Kidney epithelial cell (primary cell): ENCODE data around the gene PLA2G4A. TPM values are rescaled to one million over a fixed set of nuclear protein-coding genes. Genes with fewer than 3 reads are reported as not detected.

Experiments used
- DNase-seq: peaks from one replicate; pipeline ENCODE4 v3.0.0-alpha.2; 2010; ENCODE audit warnings: low read depth
- H3K27me3 ChIP-seq: 2 replicates; pipeline ENCODE4 v1.6.0; 2011; ENCODE audit warnings: low read length; ENCODE audit not compliant: control insufficient read depth, insufficient read depth
- H3K36me3 ChIP-seq: 2 replicates; pipeline ENCODE4 v1.5.1; 2011; ENCODE audit warnings: low read length; ENCODE audit not compliant: control insufficient read depth, insufficient read depth
- H3K4me3 ChIP-seq: 2 replicates; pipeline ENCODE4 v1.5.1; 2011; ENCODE audit warnings: low read depth, mild to moderate bottlenecking, control low read depth, low read length
- total RNA-seq: library from RNA; depleted of rRNA; stranded (reverse); fragments of >200 nt; gene quantifications from 2 replicates; pipeline ENCODE4 v1.2.3, GENCODE V29; 2015
- TF ChIP-seq, protein P1 (sequence below): IDR thresholded peaks from 2 replicates; pipeline ENCODE4 v1.5.1; 2011; ENCODE audit warnings: mild to moderate bottlenecking, moderate library complexity, low read length, control low read depth, inconsistent platforms; ENCODE audit not compliant: insufficient read depth, poor library complexity, severe bottlenecking

PLA2G4A gene
- total RNA-seq, 1 donor from 2014 or later = 0.71 TPM

DNA sequence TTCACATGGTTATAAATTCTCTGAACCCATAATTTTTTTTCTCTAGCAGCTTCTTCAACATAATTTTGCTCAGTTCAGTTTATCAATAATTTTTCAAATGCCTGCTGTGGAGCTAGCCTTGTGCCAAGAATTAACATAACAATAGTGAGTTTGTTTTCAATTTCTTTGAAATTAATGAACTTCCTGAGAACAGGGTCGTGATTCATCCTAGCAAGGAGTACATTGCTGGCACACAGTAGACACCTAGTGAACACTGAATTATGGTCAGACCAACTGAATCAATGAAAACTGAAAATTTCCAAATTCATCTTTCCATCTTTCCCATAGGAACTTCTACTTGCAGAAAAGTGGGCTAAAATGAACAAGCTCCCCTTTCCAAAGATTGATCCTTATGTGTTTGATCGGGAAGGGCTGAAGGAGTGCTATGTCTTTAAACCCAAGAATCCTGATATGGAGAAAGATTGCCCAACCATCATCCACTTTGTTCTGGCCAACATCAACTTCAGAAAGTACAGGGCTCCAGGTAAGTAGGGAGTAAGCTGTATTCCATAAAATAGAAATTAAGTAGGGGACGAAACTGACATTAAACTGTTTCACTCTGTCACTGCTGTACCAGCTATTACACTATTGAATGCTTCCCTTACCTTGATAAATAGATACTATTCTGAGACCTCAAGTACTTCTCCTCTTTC, 148.7 kb downstream of the PLA2G4A start:
- no peaks in the 10 kb centered on the region for H3K36me3 ChIP-seq
- no peak for DNase-seq
- H3K4me3 ChIP-seq = no peak overlapping the region
- no peaks in the 10 kb centered on the region for H3K27me3 ChIP-seq
- TF ChIP-seq, protein P1, sequence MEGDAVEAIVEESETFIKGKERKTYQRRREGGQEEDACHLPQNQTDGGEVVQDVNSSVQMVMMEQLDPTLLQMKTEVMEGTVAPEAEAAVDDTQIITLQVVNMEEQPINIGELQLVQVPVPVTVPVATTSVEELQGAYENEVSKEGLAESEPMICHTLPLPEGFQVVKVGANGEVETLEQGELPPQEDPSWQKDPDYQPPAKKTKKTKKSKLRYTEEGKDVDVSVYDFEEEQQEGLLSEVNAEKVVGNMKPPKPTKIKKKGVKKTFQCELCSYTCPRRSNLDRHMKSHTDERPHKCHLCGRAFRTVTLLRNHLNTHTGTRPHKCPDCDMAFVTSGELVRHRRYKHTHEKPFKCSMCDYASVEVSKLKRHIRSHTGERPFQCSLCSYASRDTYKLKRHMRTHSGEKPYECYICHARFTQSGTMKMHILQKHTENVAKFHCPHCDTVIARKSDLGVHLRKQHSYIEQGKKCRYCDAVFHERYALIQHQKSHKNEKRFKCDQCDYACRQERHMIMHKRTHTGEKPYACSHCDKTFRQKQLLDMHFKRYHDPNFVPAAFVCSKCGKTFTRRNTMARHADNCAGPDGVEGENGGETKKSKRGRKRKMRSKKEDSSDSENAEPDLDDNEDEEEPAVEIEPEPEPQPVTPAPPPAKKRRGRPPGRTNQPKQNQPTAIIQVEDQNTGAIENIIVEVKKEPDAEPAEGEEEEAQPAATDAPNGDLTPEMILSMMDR = no peak

DNA sequence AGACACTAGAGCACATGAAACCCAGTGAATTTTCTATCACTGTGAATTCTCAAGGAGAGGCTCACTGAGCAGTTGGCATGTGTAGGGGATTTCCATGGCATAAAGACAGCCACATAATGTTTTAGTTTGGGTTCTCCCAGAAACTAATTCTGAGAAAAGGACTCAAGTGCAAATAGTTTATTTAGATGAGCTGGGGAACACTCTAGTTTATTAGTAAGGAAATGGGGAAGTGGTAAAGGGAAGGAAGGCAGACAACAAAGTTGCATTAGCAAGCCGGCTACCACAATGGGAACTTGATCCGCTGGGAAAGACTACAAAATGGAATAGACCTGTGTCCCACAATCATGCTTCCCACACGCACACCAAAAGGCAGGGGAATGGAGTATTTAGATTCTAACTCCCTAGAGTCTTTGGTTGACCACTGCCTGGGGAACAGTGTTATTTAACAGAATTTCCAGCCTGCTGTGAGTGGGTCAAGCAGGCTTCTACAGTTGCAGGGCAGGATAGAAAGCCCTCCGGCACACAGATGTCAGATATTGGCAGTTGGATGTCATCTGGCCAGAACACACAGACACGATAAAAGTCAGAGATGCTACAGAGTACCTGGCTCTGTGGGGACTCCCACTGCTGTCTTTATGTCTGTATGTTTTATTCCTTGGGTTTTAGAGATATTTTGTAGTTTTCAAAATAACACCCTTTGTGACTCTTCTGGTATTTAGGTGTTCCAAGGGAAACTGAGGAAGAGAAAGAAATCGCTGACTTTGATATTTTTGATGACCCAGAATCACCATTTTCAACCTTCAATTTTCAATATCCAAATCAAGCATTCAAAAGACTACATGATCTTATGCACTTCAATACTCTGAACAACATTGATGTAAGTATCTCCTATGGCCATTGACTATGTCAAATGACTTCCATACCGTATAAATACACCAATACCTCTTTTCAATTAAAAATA, 150.1 kb downstream of the PLA2G4A start:
- Histone ChIP-seq H3K36me3 (no peaks in the 10 kb centered on the region), H3K4me3 (no peak overlapping the region), H3K27me3 (no peaks in the 10 kb centered on the region)
- TF ChIP-seq, protein P1 = no peak
- no peak for DNase-seq

DNA sequence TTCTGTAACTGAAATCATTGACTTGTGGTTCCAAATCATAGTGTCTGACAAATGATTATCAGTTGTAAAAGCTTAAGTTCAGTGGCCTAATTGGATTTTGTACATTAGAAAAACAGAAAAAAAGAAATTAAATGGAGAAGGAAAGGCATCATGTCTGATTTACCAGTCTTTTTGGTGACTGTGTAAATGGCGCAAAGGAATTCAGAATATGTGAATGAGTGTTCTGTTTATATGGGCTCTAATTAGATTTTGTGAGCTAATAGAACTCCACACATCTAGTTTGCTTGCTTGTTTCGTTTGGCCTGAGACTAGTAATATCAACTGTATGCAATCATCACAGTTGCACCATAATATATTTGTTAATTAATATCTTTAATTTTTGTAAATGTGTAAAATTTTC, 151.7 kb downstream of the PLA2G4A start:
- TF ChIP-seq, protein P1 = no peak
- Histone ChIP-seq H3K36me3 (no peaks in the 10 kb centered on the region), H3K27me3 (no peaks in the 10 kb centered on the region), H3K4me3 (no peak overlapping the region)
- no peak for DNase-seq

DNA sequence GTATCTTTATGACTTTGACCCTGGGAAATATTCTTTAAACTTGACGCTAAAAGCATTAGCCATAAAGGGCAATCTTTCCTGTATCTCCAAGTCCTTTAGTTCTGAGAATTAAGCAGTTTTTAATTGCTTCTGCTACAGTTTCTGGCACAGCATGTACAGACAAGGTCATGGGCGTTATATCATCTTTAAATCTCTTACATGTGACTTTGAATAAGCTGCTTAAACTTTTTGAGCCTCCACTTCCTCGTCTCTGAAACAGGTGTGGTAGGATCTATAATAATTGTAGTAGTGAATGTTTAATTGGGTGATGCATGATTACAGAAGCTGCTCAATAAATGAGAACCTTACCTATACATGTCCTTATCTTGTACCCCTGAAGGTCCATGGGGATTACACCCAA, 153.4 kb downstream of the PLA2G4A start:
- no peak for DNase-seq
- Histone ChIP-seq H3K36me3 (no peaks in the 10 kb centered on the region), H3K27me3 (no peaks in the 10 kb centered on the region), H3K4me3 (no peak overlapping the region)
- TF ChIP-seq, protein P1 = no peak

DNA sequence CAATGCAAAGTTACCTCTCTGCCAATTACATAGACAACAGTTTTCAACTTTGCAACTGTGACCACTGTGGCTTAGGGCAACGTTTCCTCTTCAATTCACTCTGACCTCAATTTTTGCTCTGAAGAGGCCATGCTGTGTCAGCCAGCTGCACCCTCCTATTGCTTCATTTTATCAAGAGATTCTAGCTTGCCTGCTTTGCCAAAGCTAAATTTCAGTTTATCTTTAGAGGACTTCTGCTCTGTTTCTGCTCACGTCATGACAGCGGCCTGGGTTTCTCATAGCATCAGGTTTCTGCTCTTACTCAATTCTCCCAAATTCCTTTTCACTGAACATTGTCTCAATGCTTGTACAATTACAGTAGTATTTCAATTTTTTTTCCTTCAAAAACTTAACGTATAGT, 154.6 kb downstream of the PLA2G4A start:
- no peak for DNase-seq

More for the DNA sequence above, 154.6 kb downstream of the PLA2G4A start:
- Histone ChIP-seq H3K27me3 (no peaks in the 10 kb centered on the region), H3K4me3 (no peak overlapping the region), H3K36me3 (no peaks in the 10 kb centered on the region)
- TF ChIP-seq, protein P1 = no peak
